Testis (tissue), 2 donors: Measurements from ENCODE around the gene USF2.

Source experiments
- POLR2A ChIP-seq: fragments of 450-650 bp; IDR thresholded peaks from one replicate; pipeline ENCODE4 v1.6.1; 2017; ENCODE audit warnings: antibody characterized with exemption, mild to moderate bottlenecking, moderate library complexity
- TF ChIP-seq, protein P1 (sequence below), 3 experiments: fragments of 450-650 bp in 2 of 3; fragments of 200-600 bp in 1 of 3; sonication (generic) in 1 of 3; IDR thresholded peaks; one replicate each; pipeline ENCODE4 v1.5.1; 2016 to 2019; ENCODE audit warnings: antibody characterized with exemption in 3 of 3, mild to moderate bottlenecking in 2 of 3, moderate library complexity in 1 of 3

DNA sequence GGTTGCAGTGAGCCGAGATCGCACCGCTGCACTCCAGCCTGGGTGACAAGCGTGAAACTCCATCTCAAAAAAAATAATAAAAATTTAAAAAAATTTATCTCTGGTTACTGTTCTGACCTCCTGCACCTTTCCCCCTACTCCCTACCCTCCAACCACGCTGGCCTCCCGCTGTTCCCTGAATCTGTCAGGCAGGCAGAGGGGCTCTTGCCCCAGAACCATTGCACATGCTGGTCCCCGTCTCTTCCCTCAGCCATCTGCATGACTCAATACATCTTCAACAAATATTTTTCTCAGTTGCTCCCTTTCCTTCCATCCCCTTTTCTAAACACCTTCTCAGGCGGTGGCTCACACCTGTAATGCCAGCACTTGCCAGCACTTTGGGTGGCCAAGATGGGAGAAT, 39.2 kb upstream of the USF2 start:
- TF ChIP-seq, protein P1, sequence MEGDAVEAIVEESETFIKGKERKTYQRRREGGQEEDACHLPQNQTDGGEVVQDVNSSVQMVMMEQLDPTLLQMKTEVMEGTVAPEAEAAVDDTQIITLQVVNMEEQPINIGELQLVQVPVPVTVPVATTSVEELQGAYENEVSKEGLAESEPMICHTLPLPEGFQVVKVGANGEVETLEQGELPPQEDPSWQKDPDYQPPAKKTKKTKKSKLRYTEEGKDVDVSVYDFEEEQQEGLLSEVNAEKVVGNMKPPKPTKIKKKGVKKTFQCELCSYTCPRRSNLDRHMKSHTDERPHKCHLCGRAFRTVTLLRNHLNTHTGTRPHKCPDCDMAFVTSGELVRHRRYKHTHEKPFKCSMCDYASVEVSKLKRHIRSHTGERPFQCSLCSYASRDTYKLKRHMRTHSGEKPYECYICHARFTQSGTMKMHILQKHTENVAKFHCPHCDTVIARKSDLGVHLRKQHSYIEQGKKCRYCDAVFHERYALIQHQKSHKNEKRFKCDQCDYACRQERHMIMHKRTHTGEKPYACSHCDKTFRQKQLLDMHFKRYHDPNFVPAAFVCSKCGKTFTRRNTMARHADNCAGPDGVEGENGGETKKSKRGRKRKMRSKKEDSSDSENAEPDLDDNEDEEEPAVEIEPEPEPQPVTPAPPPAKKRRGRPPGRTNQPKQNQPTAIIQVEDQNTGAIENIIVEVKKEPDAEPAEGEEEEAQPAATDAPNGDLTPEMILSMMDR (IDR thresholded peaks at IDR 0.05): no peak
- no peak for TF ChIP-seq POLR2A
